Endothelial cell of umbilical vein (primary cell): ENCODE measurements around the gene TRNP1. TPM values are rescaled to one million over a fixed set of nuclear protein-coding genes. Genes with fewer than 3 reads are reported as not detected.

Experiments used
- BruUV-seq: library from RNA; stranded (reverse); fragments of 400-500 nt; replicated peaks from 2 replicates; lab custom pipeline; 2021; lab: Mats Ljungman, UMichigan
- CTCF ChIA-PET: fragments of 300-600, 350-600 bp; sonication (Branson Sonifier 250); formaldehyde crosslinking; loops from one replicate; lab custom pipeline; 2021; ENCODE audit warnings: antibody characterized with exemption, inconsistent platforms; lab: Charles Lee
- POLR2A ChIA-PET: fragments of 300-600, 350-600 bp; sonication (Branson Sonifier 250); formaldehyde crosslinking; loops from one replicate; lab custom pipeline; 2021; ENCODE audit warnings: antibody characterized with exemption, inconsistent platforms; lab: Charles Lee
- DNase-seq: peaks from one replicate; pipeline ENCODE4 v3.0.0-alpha.2; 2011; ENCODE audit warnings: low read depth, low spot score
- FAIRE-seq: peaks from 2 replicates; lab custom pipeline; 2011; peaks lifted over from hg19 to GRCh38; lab: Jason Lieb, UNC
- H2AFZ ChIP-seq: 2 replicates; pipeline ENCODE4 v1.6.0; 2012; ENCODE audit warnings: low read depth, low read length, control low read depth, inconsistent platforms
- H3K27ac ChIP-seq: 2 replicates; pipeline ENCODE4 v1.5.1; 2011; ENCODE audit warnings: low read depth, mild to moderate bottlenecking, control low read depth, low read length, moderate library complexity; ENCODE audit not compliant: insufficient read depth
- H3K27me3 ChIP-seq, 2 experiments: 2 replicates each; pipeline versions ENCODE4 v1.6.0 to v1.6.1; 2011; ENCODE audit warnings: low read length in 2 of 2, mixed read lengths in 1 of 2; ENCODE audit not compliant: control insufficient read depth in 2 of 2, insufficient read depth in 2 of 2
- H3K36me3 ChIP-seq, 2 experiments: 2 replicates in 1 of 2; 3 replicates in 1 of 2; pipeline ENCODE4 v1.5.1; 2011; ENCODE audit warnings: low read length in 2 of 2, mild to moderate bottlenecking in 1 of 2, moderate library complexity in 1 of 2; ENCODE audit not compliant: control insufficient read depth in 2 of 2, insufficient read depth in 2 of 2; ENCODE audit errors: extremely low read depth in 1 of 2
- H3K4me1 ChIP-seq: 3 replicates; pipeline ENCODE4 v1.5.1; 2011; ENCODE audit warnings: mild to moderate bottlenecking, low read length; ENCODE audit not compliant: control insufficient read depth, insufficient read depth; ENCODE audit errors: extremely low read depth
- H3K4me2 ChIP-seq: 2 replicates; pipeline ENCODE4 v1.6.1; 2011; ENCODE audit warnings: low read length, control low read depth, mixed read lengths; ENCODE audit not compliant: insufficient read depth
- H3K4me3 ChIP-seq, 3 experiments: fragments of 200-600 bp in 1 of 3; sonication (generic), shearing (Covaris generic) in 1 of 3; replicated peaks in 1 of 3; 2 replicates each; pipeline ENCODE4 v1.5.1; 2011 to 2016; ENCODE audit warnings: control low read depth in 3 of 3, low read length in 3 of 3, mild to moderate bottlenecking in 2 of 3, inconsistent platforms in 1 of 3, low read depth in 1 of 3, moderate library complexity in 1 of 3; ENCODE audit not compliant: insufficient read depth in 1 of 3
- H3K79me2 ChIP-seq: 2 replicates; pipeline ENCODE4 v1.6.0; 2012; ENCODE audit warnings: low read length, inconsistent platforms; ENCODE audit not compliant: control insufficient read depth, insufficient read depth
- H3K9ac ChIP-seq: replicated peaks from 2 replicates; pipeline ENCODE3; 2011; ENCODE audit warnings: low read length, control low read depth; ENCODE audit not compliant: insufficient read depth; ENCODE audit errors: extremely low read depth
- H3K9me1 ChIP-seq: replicated peaks from 3 replicates; pipeline ENCODE4 v1.6.0; 2011; ENCODE audit warnings: mild to moderate bottlenecking, low read length; ENCODE audit not compliant: control insufficient read depth, insufficient read depth; ENCODE audit errors: extremely low read depth
- H3K9me3 ChIP-seq: replicated peaks from 2 replicates; pipeline ENCODE4 v1.5.1; 2012; ENCODE audit warnings: low read length, inconsistent platforms; ENCODE audit not compliant: control insufficient read depth, insufficient read depth
- H4K20me1 ChIP-seq: replicated peaks from 2 replicates; pipeline ENCODE3; 2011; ENCODE audit warnings: mild to moderate bottlenecking, low read length; ENCODE audit not compliant: control insufficient read depth, insufficient read depth; ENCODE audit errors: extremely low read depth
- CTCF ChIP-seq, 2 donors: IDR thresholded peaks; 1 replicate in 1 of 2; 2 replicates in 1 of 2; pipeline ENCODE4 v1.5.1; 2011; ENCODE audit warnings: low read length in 2 of 2, mild to moderate bottlenecking in 2 of 2, moderate library complexity in 2 of 2, control low read depth in 1 of 2, inconsistent platforms in 1 of 2, low read depth in 1 of 2; ENCODE audit not compliant: insufficient read depth in 1 of 2; ENCODE audit errors: extremely low read depth in 1 of 2
- EZH2 ChIP-seq: IDR thresholded peaks from 2 replicates; pipeline ENCODE4 v1.6.1; 2012; ENCODE audit warnings: borderline replicate concordance, low read depth, mild to moderate bottlenecking, moderate library complexity, low read length, inconsistent platforms; ENCODE audit not compliant: severe bottlenecking
- FOS ChIP-seq: IDR thresholded peaks from 2 replicates; pipeline ENCODE4 v1.6.1; 2011; ENCODE audit warnings: mild to moderate bottlenecking, low read length, moderate library complexity, borderline replicate concordance; ENCODE audit not compliant: insufficient read depth
- GATA2 ChIP-seq: IDR thresholded peaks from 2 replicates; pipeline ENCODE4 v1.7.0; 2011; ENCODE audit warnings: low read depth, mild to moderate bottlenecking, moderate library complexity, mixed read lengths, low read length; ENCODE audit not compliant: insufficient read length, insufficient read depth
- JUN ChIP-seq: IDR thresholded peaks from 2 replicates; pipeline ENCODE4 v1.6.1; 2011; ENCODE audit warnings: borderline replicate concordance, low read depth; ENCODE audit not compliant: insufficient read length, insufficient read depth
- MAX ChIP-seq: IDR thresholded peaks from 2 replicates; pipeline ENCODE4 v1.6.1; 2011; ENCODE audit not compliant: insufficient read depth, insufficient read length
- MYC ChIP-seq: IDR thresholded peaks from one replicate; pipeline ENCODE4 v1.6.1; 2011; ENCODE audit warnings: mild to moderate bottlenecking, low read depth, low read length
- POLR2A ChIP-seq: IDR thresholded peaks from 2 replicates; pipeline ENCODE4 v1.6.1; 2012; ENCODE audit warnings: low read depth, mild to moderate bottlenecking, control low read depth, low read length
- POLR2AphosphoS5 ChIP-seq: IDR thresholded peaks from 2 replicates; pipeline ENCODE4 v1.6.1; 2012; ENCODE audit warnings: low read depth, mild to moderate bottlenecking, control low read depth, low read length, moderate library complexity; ENCODE audit not compliant: insufficient read depth
- dilution Hi-C: fragments of 300-500 bp; cut with MboI; formaldehyde crosslinking; loops from one replicate; pipeline ENCODE4 v1.15.0; 2019; ENCODE audit warnings: low sequenced_read_pairs; ENCODE audit not compliant: extremely low pct_ligation_motif_present
- intact Hi-C: fragments of 100-400 bp; cut with micrococcal nuclease; formaldehyde crosslinking; loops from one replicate; pipeline ENCODE4 v1.10.0; 2022
- polyA plus RNA-seq, 4 experiments: library from polyadenylated mRNA; depleted of rRNA in 3 of 4; stranded (reverse) in 3 of 4; unstranded in 1 of 4; fragments of >200 nt; gene quantifications; 2 replicates each; pipeline versions ENCODE4 v1.2.1 to v1.2.3, GENCODE V29; 2011 to 2012; ENCODE audit warnings: missing spikeins in 1 of 4
- total RNA-seq: library from RNA; stranded (reverse); gene quantifications from 2 replicates; pipeline ENCODE4 v1.2.3, GENCODE V29; 2021

The TRNP1 gene
- total and polyA plus RNA-seq, 2 donors (not counting 3 experiments of a cell fraction or from before 2014, with no cell fraction given): 5.9 to 20.5 TPM

- DNase-seq: no peak
- Histone ChIP-seq H2AFZ (no peak overlapping the region), H3K9ac (no peak overlapping the region), H4K20me1 (no peaks in the 10 kb centered on the region), H3K79me2 (no peaks in the 10 kb centered on the region), H3K4me2 (no peak overlapping the region), H3K4me3 (no peak overlapping the region), H3K4me1 (no peaks in the 10 kb centered on the region), H3K36me3 (no peaks in the 10 kb centered on the region), H3K27ac (no peak overlapping the region), H3K9me1 (no peaks in the 10 kb centered on the region), H3K27me3 (peaks cover 22 to 24% of the 10 kb centered on the region in 2 experiments), H3K9me3 (no peaks in the 10 kb centered on the region)
- no TSS peak for BruUV-seq
- ChIA-PET CTCF (interaction anchor here (1.0 kb wide), 1 partner anchor 11 kb away, joined by 5 read pairs; no protein-coding TSS in a partner anchor), POLR2A (no interaction called here)
- FAIRE-seq: no peak
- dilution Hi-C loops (no loop called here), intact Hi-C loops (no loop called here)
- TF ChIP-seq MAX (no peak), CTCF (IDR thresholded peaks at IDR 0.05; ENCODE audit: extremely low read depth in 1 of 2, insufficient read depth in 1 of 2, low read depth in 1 of 2, low read length in 2 of 2) (no peak), MYC (no peak), POLR2A (no peak), JUN (no peak), GATA2 (no peak)
Measured at GRCh38 chr1:26956321-26956720, 37.2 kb upstream of the TRNP1 start.

- CTCF ChIA-PET: interaction anchor here (1.0 kb wide), 1 partner anchor 10 kb away, joined by 5 read pairs; no protein-coding TSS in a partner anchor
- H4K20me1 ChIP-seq: no peaks in the 10 kb centered on the region
- FAIRE-seq: no peak
- H3K4me2 ChIP-seq: no peak overlapping the region
- H3K27ac ChIP-seq: no peak overlapping the region
- no TSS peak for BruUV-seq
- dilution Hi-C loops: no loop called here
- intact Hi-C loops: no loop called here
- no peaks in the 10 kb centered on the region for H3K79me2 ChIP-seq
- no peaks in the 10 kb centered on the region for H3K36me3 ChIP-seq
- H3K9ac ChIP-seq: no peak overlapping the region
- H3K4me1 ChIP-seq: peaks cover 9% of the 10 kb centered on the region
- no peaks in the 10 kb centered on the region for H3K9me3 ChIP-seq
- H3K9me1 ChIP-seq: no peaks in the 10 kb centered on the region
- peaks cover 22 to 24% of the 10 kb centered on the region in 2 experiments for H3K27me3 ChIP-seq
- no peak overlapping the region for H3K4me3 ChIP-seq
- TF ChIP-seq CTCF (IDR thresholded peaks at IDR 0.05; ENCODE audit: extremely low read depth in 1 of 2, insufficient read depth in 1 of 2, low read depth in 1 of 2, low read length in 2 of 2) (no peak), POLR2A (no peak), MYC (no peak), EZH2 (no peak), FOS (no peak), GATA2 (no peak), JUN (no peak), POLR2AphosphoS5 (no peak), MAX (no peak)
- DNase-seq: no peak
- no peak overlapping the region for H2AFZ ChIP-seq
- POLR2A ChIA-PET: no interaction called here
Measured at GRCh38 chr1:26957306-26957705, 36.2 kb upstream of the TRNP1 start.
